Endometrial microvascular endothelial cells (primary cell): ENCODE measurements around the gene ZNF219. TPM values are rescaled to one million over a fixed set of nuclear protein-coding genes. Genes with fewer than 3 reads are reported as not detected.

Experiments
- in situ Hi-C: cut with HindIII; loops from 2 replicates; pipeline ENCODE4 v1.10.0; 2017; ENCODE audit warnings: low sequenced_read_pairs, low pct_unique_long_range_greater_than_20kb; ENCODE audit errors: inconsistent ontology term
- total RNA-seq: library from RNA; depleted of rRNA; stranded (reverse); fragments of >200 nt; gene quantifications from one replicate; pipeline ENCODE4 v1.2.3, GENCODE V29; 2015; ENCODE audit errors: inconsistent ontology term

Gene ZNF219
- total RNA-seq, result 14.3 TPM

GRCh38 chr14:21098076-21098891 is at the start of gene ZNF219:
ZNF219 (minus strand) TSS chr14:21098655; CDS start chr14:21093591, 5,064 bp downstream.
- in situ Hi-C loops, result no loop called here

GRCh38 chr14:21145437-21145836 is 47.0 kb upstream of the ZNF219 start:
- in situ Hi-C loops, result no loop called here

GRCh38 chr14:21142357-21142756 is 43.9 kb upstream of the ZNF219 start:
- in situ Hi-C loops, result no loop called here

- in situ Hi-C loops, result no loop called here
These were observed 37.6 kb upstream of the ZNF219 start for GRCh38 chr14:21136024-21136423.

DNA sequence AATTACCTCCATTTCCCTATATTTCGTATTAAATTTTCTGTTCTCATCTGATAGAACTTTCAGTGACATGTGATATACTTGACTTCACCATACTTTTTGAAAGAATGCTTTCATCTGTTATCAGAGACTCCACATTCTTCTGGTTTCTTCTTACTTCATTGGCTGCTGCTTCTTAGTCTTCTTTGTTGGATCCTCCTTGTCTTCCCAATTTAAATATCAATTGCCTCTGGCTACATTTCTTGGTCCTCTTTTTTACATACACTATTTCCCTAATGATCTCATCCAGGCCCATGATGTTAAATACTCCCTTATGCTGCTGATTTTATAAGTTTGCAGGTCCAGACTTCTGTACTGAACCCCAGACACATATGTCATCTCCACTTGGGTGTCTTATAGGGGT is 35.4 kb upstream of the ZNF219 start:
- in situ Hi-C loops, result no loop called here

DNA sequence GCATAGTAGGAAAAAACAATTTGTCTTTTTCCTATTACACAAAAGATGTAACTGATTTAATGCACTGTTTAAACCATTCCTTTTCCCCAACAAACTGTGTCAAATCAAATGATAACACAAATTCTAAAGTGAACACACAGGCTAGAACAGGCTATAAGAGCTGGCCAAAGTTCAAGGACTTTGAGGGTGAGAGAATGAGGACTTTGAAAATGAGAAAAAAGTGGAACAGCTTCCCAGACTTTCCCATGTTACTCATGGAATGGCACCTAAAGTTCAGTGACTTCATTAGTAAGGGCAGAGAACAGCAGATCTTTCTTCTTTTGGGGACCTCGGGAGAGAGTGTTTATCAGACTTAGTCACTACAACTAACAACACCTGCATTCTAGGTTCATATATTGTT is 25.0 kb upstream of the ZNF219 start:
- in situ Hi-C loops, result no loop called here

GRCh38 chr14:21121122-21121521 is 22.7 kb upstream of the ZNF219 start:
- in situ Hi-C loops, result no loop called here

- in situ Hi-C loops, result no loop called here
These were observed 22.2 kb upstream of the ZNF219 start for GRCh38 chr14:21120686-21121085.

GRCh38 chr14:21118933-21119332 is 20.5 kb upstream of the ZNF219 start:
- in situ Hi-C loops, result no loop called here

- in situ Hi-C loops, result no loop called here
These were observed 14.9 kb upstream of the ZNF219 start for GRCh38 chr14:21113369-21113768.

- in situ Hi-C loops, result no loop called here
These were observed 13.8 kb upstream of the ZNF219 start for GRCh38 chr14:21112255-21112654.

GRCh38 chr14:21109377-21110138 is 11.1 kb upstream of the ZNF219 start:
- in situ Hi-C loops, result no loop called here

- in situ Hi-C loops, result no loop called here
These were observed 10.3 kb upstream of the ZNF219 start for GRCh38 chr14:21108791-21109190.

DNA sequence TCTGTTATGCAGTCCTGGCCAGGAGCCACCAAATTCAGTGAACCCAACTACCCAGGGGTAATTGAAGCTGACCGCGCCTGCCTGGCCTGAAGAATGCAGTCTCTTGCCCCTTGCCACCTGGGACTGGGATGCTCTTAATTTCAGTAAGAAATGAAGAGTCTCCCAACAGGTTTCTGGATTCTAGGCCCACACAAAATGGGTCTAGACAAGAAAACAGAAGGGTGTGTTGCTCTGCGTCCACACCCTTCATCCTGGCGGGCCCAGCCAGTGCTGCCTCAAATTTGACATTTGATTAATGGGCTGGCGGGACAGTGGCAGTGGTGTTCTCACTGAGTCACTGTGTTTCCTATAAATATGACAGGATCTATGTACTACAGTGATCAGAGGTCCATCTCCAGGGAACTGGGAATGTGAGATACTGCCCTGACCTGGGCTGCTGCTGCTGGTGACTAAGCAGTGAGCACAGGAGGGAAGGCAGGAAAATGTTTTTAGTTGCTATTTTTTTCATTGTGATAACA is 8.9 kb upstream of the ZNF219 start:
- in situ Hi-C loops, result no loop called here

GRCh38 chr14:21106498-21107282 is 8.2 kb upstream of the ZNF219 start:
- in situ Hi-C loops, result no loop called here

GRCh38 chr14:21106176-21106497 is 7.7 kb upstream of the ZNF219 start:
- in situ Hi-C loops, result no loop called here

DNA sequence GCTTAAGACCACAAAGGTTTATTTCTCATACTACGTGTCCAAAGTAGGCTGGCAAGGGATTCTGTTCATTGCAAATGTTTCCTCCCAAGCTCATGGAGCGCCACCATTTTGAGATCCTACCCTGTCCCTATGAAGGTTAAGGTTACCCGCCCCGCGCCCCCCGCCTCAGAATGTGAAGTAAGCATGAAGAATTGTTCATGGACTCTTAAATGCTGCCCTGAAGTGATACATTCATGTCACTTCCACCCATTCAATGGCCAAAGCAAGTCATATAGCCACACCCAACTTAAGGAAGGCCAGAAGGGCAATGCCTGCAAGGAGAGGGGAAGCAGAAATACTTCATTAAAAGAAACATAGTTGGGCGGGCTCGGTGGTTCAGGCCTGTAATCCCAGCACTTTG is 6.6 kb upstream of the ZNF219 start:
- in situ Hi-C loops, result no loop called here

- in situ Hi-C loops, result no loop called here
These were observed 6.1 kb upstream of the ZNF219 start for GRCh38 chr14:21104448-21105060.
